Measurements from ENCODE around the gene MT1E.

Gene MT1E

DNA sequence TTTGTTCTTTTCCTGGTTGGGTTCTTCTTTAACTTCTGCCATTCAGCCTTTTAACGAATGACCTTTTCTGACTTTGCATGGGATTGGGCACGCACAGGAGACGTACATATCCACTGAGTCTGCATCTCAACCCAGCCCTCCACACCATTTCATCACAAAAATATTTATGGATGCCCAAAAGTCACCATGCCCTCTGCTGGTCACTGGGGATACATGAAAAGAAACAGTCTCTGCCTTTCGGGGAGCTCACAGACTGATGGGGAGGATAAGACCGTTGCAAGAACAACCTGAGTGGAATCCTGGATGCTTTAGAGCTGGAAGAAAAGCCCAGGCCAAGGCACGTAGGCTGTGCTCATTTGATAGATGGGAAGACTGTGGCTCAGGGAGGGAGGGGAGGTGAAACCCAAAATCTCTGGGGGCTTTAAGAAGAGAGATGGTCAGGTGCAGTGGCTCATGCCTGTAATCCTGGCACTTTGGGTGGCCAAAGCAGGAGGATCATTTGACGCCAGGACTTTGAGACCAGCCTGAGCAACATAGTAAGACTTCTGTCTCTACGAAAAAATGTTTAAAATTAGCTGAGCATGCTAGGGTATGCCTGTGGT, 25.1 kb upstream of the MT1E start:
- Mint-ChIP-seq H3K36me3 (ENCODE audit: low read depth) (no peaks in the 10 kb centered on the region), H3K27ac (no peak overlapping the region), H3K4me3 (no peak overlapping the region), H3K9me3 (no peaks in the 10 kb centered on the region), H3K4me1 (ENCODE audit: low read depth) (peaks cover 4% of the 10 kb centered on the region), H3K27me3 (peaks cover 11% of the 10 kb centered on the region)
- DNase-seq, result no peak

GRCh38 chr16:56601325-56601724, 24.3 kb upstream of the MT1E start:
- no peak for DNase-seq
- no peak overlapping the region for H3K4me3 Mint-ChIP-seq
- peaks cover 10% of the 10 kb centered on the region for H3K4me1 Mint-ChIP-seq (ENCODE audit: low read depth)
- H3K36me3 Mint-ChIP-seq (ENCODE audit: low read depth), result no peaks in the 10 kb centered on the region
- H3K27me3 Mint-ChIP-seq, result peaks cover 11% of the 10 kb centered on the region
- H3K9me3 Mint-ChIP-seq, result no peaks in the 10 kb centered on the region
- H3K27ac Mint-ChIP-seq, result no peak overlapping the region

GRCh38 chr16:56603589-56603988, 22.0 kb upstream of the MT1E start:
- peaks cover 24% of the 10 kb centered on the region for H3K4me1 Mint-ChIP-seq (ENCODE audit: low read depth)
- peaks cover 2% of the 10 kb centered on the region for H3K36me3 Mint-ChIP-seq (ENCODE audit: low read depth)
- H3K4me3 Mint-ChIP-seq, result no peak overlapping the region
- H3K27ac Mint-ChIP-seq, result no peak overlapping the region
- H3K9me3 Mint-ChIP-seq, result no peaks in the 10 kb centered on the region
- peaks cover 11% of the 10 kb centered on the region for H3K27me3 Mint-ChIP-seq
- DNase-seq, result no peak

GRCh38 chr16:56604966-56605365, 20.6 kb upstream of the MT1E start:
- Mint-ChIP-seq H3K27me3 (peaks cover 11% of the 10 kb centered on the region), H3K36me3 (ENCODE audit: low read depth) (peaks cover 11% of the 10 kb centered on the region), H3K4me3 (no peak overlapping the region), H3K9me3 (no peaks in the 10 kb centered on the region), H3K27ac (no peak overlapping the region), H3K4me1 (ENCODE audit: low read depth) (peaks cover 36% of the 10 kb centered on the region)
- no peak for DNase-seq

- no peak overlapping the region for H3K27ac Mint-ChIP-seq
- peaks cover 11% of the 10 kb centered on the region for H3K36me3 Mint-ChIP-seq (ENCODE audit: low read depth)
- peaks cover 6% of the 10 kb centered on the region for H3K27me3 Mint-ChIP-seq
- H3K4me1 Mint-ChIP-seq (ENCODE audit: low read depth), result peaks cover 41% of the 10 kb centered on the region
- no peak for DNase-seq
- no peaks in the 10 kb centered on the region for H3K9me3 Mint-ChIP-seq
- H3K4me3 Mint-ChIP-seq, result no peak overlapping the region
Measured at GRCh38 chr16:56605475-56605874, 20.1 kb upstream of the MT1E start.

DNA sequence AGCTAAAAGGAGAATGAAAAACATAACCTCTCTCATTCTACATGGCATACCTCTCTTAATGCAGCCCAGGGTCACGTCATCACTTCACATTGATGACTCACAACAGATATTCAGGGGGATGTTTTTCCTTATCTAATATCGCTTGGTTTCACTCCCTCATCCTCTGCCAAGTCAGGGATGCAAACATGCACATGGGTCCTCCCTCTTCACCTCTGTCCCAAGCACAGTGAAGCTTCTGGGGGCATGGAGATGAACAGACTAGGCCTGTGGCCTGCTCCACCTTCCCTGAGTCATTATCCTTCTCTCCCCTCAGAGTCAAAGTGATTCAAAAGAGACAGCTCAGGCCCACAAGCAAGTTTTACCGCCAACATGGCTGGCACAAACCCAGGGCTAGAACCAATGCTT, 19.5 kb upstream of the MT1E start:
- Mint-ChIP-seq H3K27ac (peak overlapping the region; percentile 30), H3K4me1 (ENCODE audit: low read depth) (peaks cover 47% of the 10 kb centered on the region), H3K4me3 (no peak overlapping the region), H3K36me3 (ENCODE audit: low read depth) (peaks cover 11% of the 10 kb centered on the region), H3K27me3 (peaks cover 2% of the 10 kb centered on the region), H3K9me3 (no peaks in the 10 kb centered on the region)
- DNase-seq, result no peak

DNA sequence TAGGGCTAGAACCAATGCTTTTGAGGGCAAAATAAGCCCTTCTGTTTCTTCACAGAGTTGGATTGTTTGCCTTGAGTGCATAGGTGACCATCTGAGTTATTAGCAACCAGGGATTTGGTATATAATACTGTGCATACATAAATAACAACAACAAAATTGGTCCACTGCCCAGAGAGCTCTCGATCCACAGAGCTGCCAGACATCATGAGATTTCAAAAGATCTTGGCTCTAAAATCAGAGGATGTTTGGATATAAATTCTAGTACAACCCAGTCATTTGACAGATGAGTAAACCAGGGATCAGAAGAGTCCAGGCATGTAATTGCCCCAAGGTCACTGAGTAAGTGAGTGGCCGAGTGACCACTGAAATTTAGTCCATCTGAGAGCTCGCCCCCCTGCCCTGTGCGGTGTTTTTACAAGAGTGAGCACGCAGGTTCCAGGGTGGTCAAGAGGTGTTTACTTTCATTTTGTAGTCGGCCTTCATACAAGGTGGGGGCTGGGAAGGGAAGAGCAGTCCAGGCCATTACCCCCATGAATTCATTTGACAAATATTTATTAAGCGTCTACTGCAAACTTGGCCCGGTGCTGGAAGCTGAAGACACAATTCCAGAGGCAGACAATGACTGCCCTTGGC, 19.0 kb upstream of the MT1E start:
- no peak overlapping the region for H3K4me3 Mint-ChIP-seq
- H3K27ac Mint-ChIP-seq, result peak overlapping the region; percentile 29
- peaks cover 52% of the 10 kb centered on the region for H3K4me1 Mint-ChIP-seq (ENCODE audit: low read depth)

GRCh38 chr16:56607109-56607618, 18.4 kb upstream of the MT1E start:
- H3K4me3 Mint-ChIP-seq, result no peak overlapping the region
- no peaks in the 10 kb centered on the region for H3K27me3 Mint-ChIP-seq
- DNase-seq, result no peak
- H3K36me3 Mint-ChIP-seq (ENCODE audit: low read depth), result peaks cover 11% of the 10 kb centered on the region
- H3K27ac Mint-ChIP-seq, result peak overlapping the region; percentile 84
- peaks cover 55% of the 10 kb centered on the region for H3K4me1 Mint-ChIP-seq (ENCODE audit: low read depth)
- no peaks in the 10 kb centered on the region for H3K9me3 Mint-ChIP-seq

More for the DNA sequence above, 19.0 kb upstream of the MT1E start:
- H3K27me3 Mint-ChIP-seq, result no peaks in the 10 kb centered on the region
- peaks cover 11% of the 10 kb centered on the region for H3K36me3 Mint-ChIP-seq (ENCODE audit: low read depth)
- DNase-seq, result no peak
- no peaks in the 10 kb centered on the region for H3K9me3 Mint-ChIP-seq

DNA sequence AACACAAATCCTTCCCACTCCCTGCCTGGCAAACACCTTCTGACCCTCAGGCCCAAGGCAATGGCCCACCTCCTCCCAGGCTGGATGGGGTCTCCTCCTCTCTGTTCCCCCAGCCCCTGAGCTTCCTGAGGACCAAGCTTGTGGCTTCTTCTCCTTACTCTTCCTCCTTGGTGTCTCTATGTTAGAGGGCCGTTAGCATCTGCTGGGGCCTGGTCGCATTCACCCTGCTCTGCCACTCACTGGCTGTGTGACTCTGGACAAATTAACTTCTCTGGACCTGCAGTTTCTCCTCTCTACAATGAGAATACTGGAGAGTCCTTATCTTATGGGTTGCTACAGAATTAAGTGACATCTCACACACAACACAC, 17.9 kb upstream of the MT1E start:
- no peaks in the 10 kb centered on the region for H3K27me3 Mint-ChIP-seq
- peak overlapping the region; percentile 84 for H3K27ac Mint-ChIP-seq
- no peak for DNase-seq
- H3K4me1 Mint-ChIP-seq (ENCODE audit: low read depth), result peaks cover 60% of the 10 kb centered on the region
- peak overlapping the region; percentile 65 for H3K4me3 Mint-ChIP-seq
- peaks cover 11% of the 10 kb centered on the region for H3K36me3 Mint-ChIP-seq (ENCODE audit: low read depth)
- no peaks in the 10 kb centered on the region for H3K9me3 Mint-ChIP-seq

DNA sequence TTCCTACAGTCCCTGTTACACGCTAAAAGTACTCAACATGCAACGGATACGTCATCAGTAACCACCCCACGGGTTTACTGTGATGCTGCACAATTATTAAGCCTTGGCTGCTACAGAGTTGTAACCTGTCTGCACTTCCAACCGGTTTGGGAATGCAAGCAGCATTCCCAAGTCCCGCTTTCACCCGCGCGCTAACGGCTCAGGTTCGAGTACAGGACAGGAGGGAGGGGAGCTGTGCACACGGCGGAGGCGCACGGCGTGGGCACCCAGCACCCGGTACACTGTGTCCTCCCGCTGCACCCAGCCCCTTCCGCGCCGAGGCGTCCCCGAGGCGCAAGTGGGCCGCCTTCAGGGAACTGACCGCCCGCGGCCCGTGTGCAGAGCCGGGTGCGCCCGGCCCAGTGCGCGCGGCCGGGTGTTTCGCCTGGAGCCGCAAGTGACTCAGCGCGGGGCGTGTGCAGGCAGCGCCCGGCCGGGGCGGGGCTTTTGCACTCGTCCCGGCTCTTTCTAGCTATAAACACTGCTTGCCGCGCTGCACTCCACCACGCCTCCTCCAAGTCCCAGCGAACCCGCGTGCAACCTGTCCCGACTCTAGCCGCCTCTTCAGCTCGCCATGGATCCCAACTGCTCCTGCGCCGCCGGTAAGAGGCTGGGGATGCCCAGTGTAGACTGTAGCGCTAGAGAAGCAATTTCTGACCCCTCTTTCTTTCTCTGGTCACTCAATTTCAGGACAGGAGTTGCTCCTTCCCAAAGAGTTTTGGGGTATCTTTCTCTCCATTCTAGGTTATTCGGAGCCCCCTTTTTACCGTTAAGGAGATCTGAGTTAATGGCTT, 17.3 kb upstream of the MT1E start, which contains the start of gene MT2A:
Gene MT2A, plus strand, starts transcription at position 542 of the 833 bp plus-strand sequence. Its CDS starts 72 bp downstream, at position 614.
- Mint-ChIP-seq H3K4me3 (peak within 1 kb of the TSS; percentile 95), H3K4me1 (ENCODE audit: low read depth) (peaks cover 65% of the 10 kb centered on the region), H3K36me3 (ENCODE audit: low read depth) (peaks cover 11% of the 10 kb centered on the region), H3K27me3 (no peaks in the 10 kb centered on the region), H3K27ac (peak within 1 kb of the TSS; percentile 93), H3K9me3 (no peaks in the 10 kb centered on the region)
- peak; percentile 90 for DNase-seq

DNA sequence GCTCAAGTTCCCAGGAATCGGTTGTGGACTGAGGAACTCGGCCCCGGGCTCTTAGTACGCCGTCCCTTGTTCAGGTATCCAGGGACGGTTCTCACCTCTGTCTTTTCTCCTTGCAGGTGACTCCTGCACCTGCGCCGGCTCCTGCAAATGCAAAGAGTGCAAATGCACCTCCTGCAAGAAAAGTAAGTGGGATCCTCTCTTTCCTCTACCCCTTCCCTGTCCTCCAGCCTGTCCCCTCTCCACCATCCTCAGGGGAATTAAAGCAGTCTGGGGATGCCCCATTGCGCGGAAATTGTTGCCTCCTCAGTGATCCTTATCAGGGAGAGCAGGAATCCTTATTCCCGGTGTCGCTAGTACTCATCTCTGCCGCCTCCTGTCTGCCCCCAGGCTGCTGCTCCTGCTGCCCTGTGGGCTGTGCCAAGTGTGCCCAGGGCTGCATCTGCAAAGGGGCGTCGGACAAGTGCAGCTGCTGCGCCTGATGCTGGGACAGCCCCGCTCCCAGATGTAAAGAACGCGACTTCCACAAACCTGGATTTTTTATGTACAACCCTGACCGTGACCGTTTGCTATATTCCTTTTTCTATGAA, 16.6 kb upstream of the MT1E start:
- H3K27me3 Mint-ChIP-seq, result no peaks in the 10 kb centered on the region
- H3K4me1 Mint-ChIP-seq (ENCODE audit: low read depth), result peaks cover 72% of the 10 kb centered on the region
- H3K9me3 Mint-ChIP-seq, result no peaks in the 10 kb centered on the region
- H3K36me3 Mint-ChIP-seq (ENCODE audit: low read depth), result peaks cover 11% of the 10 kb centered on the region
- H3K4me3 Mint-ChIP-seq, result peak overlapping the region; percentile 95
- DNase-seq, result peak; percentile 52
- H3K27ac Mint-ChIP-seq, result peak overlapping the region; percentile 93

DNA sequence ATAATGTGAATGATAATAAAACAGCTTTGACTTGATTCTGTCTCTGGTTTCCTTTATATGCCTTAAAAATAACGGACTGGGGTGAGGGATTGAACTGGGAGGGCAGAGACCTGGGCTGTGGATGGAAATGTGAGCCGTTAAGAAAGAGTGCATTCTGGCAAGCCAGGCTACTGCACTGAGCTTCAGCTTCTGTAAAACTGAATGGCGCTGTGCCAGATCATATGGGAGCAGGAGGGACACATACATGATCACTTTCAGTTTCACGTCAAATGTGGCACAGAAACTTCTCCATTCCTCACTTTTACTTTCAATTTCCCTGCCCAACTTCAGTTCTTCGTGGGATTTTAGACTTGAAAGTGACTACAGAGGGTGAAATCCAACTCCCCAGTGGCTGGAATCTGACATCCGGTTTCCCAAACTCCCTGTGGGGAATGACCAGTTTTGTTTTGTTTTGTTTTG, 16.1 kb upstream of the MT1E start:
- H3K36me3 Mint-ChIP-seq (ENCODE audit: low read depth), result peaks cover 11% of the 10 kb centered on the region
- no peaks in the 10 kb centered on the region for H3K27me3 Mint-ChIP-seq
- H3K27ac Mint-ChIP-seq, result peak overlapping the region; percentile 93
- H3K9me3 Mint-ChIP-seq, result no peaks in the 10 kb centered on the region
- peak overlapping the region; percentile 95 for H3K4me3 Mint-ChIP-seq
- H3K4me1 Mint-ChIP-seq (ENCODE audit: low read depth), result peaks cover 77% of the 10 kb centered on the region
- DNase-seq, result peak; percentile 66

DNA sequence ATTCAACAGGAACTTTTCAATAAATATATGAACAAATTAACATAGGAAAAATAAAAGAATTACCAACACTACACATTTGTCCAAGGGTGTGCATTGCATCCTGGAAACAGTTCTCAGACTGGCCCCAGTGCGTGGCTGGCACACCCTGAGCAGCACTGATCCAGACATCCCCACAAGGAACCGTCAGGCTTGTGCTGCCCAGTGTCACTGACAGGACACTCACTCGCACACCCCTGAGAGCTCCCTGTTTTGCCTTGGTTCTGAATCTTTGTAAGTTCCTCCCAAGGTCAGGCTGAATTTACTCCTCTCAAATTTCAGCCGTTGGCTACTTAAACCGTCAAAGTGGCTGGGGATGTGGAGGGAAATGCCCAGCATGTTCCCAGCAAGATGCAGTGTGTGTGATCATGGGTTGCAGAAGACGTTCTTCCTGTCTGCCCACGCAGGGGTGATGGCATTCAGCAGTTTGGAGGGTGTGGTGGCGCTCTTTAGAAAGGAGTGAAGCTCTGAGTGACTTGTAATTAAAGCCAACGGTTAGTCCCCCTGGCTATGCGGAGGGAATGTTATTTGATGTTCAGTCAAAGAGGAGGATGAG, 15.5 kb upstream of the MT1E start:
- no peaks in the 10 kb centered on the region for H3K9me3 Mint-ChIP-seq
- peaks cover 83% of the 10 kb centered on the region for H3K4me1 Mint-ChIP-seq (ENCODE audit: low read depth)
- H3K36me3 Mint-ChIP-seq (ENCODE audit: low read depth), result peaks cover 11% of the 10 kb centered on the region
- H3K4me3 Mint-ChIP-seq, result peak overlapping the region; percentile 95
- no peaks in the 10 kb centered on the region for H3K27me3 Mint-ChIP-seq
- DNase-seq, result peak; percentile 75
- peak overlapping the region; percentile 93 for H3K27ac Mint-ChIP-seq

DNA sequence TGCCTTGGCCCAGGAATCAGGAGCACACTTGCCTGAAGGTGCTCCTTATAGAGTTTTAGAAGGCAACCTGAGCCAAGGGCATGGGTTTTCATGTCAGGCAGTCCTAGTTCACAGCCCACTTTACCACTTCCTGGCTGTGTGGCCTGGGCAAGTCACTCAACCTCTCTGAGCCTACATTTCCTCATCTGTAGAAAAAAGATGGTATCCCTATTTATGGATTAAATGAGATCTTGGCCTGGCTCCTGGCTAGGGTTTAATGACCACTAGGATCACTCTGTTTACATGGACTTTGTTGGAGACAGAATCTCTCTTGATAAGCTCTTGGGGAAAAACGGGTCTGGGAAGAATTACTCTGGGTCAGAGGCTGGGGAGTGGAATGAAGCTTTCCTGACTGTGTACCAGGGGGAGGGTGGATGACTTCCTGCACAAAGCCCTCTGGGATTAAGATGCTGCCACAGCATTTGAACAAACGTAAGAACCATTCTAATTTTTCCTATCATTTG, 14.9 kb upstream of the MT1E start:
- no peak for DNase-seq
- peak overlapping the region; percentile 95 for H3K4me3 Mint-ChIP-seq
- H3K27ac Mint-ChIP-seq, result peak overlapping the region; percentile 93
- no peaks in the 10 kb centered on the region for H3K9me3 Mint-ChIP-seq
- peaks cover 11% of the 10 kb centered on the region for H3K36me3 Mint-ChIP-seq (ENCODE audit: low read depth)
- peaks cover 88% of the 10 kb centered on the region for H3K4me1 Mint-ChIP-seq (ENCODE audit: low read depth)
- H3K27me3 Mint-ChIP-seq, result no peaks in the 10 kb centered on the region
